H1 (cell line): Measurements from ENCODE around the gene BNC2. TPM values are rescaled to one million over a fixed set of nuclear protein-coding genes. Genes with fewer than 3 reads are reported as not detected.

Source experiments
- CTCF ChIA-PET: fragments of 300-600 bp; sonication (Branson Sonifier 250); formaldehyde crosslinking; loops from one replicate; lab custom pipeline; 2021; ENCODE audit not compliant: partially characterized antibody; lab: Charles Lee
- POLR2A ChIA-PET: fragments of 300-600 bp; sonication (Branson Sonifier 250); formaldehyde crosslinking; loops from one replicate; lab custom pipeline; 2021; ENCODE audit warnings: inconsistent platforms; ENCODE audit not compliant: partially characterized antibody; lab: Charles Lee
- DNase-seq, 2 experiments: peaks; one replicate each; pipeline versions ENCODE4 v3.0.0 to v3.0.0-alpha.2; 2010 to 2022; ENCODE audit warnings: low spot score in 2 of 2, low read depth in 1 of 2, mixed read lengths in 1 of 2
- FAIRE-seq: peaks from 2 replicates; lab custom pipeline; 2011; peaks lifted over from hg19 to GRCh38; lab: Jason Lieb, UNC
- H2AFZ ChIP-seq: 2 replicates; pipeline ENCODE4 v1.8.1; 2012; ENCODE audit warnings: low read length, inconsistent platforms
- H2AK5ac ChIP-seq: 2 replicates; pipeline ENCODE4 v1.6.1; 2013; ENCODE audit warnings: low read depth, low read length
- H2BK120ac ChIP-seq: replicated peaks from 2 replicates; pipeline ENCODE3; 2013; ENCODE audit warnings: low read depth, low read length, inconsistent platforms
- H2BK12ac ChIP-seq: 2 replicates; pipeline ENCODE4 v1.6.1; 2013; ENCODE audit warnings: low read depth, low read length
- H2BK15ac ChIP-seq: 2 replicates; pipeline ENCODE4 v1.6.1; 2013; ENCODE audit warnings: low read length
- H2BK20ac ChIP-seq: 2 replicates; pipeline ENCODE4 v1.6.1; 2013; ENCODE audit warnings: low read length
- H2BK5ac ChIP-seq: 2 replicates; pipeline ENCODE4 v1.6.1; 2013; ENCODE audit warnings: low read depth, low read length
- H3K14ac ChIP-seq: 2 replicates; pipeline ENCODE4 v1.6.1; 2013; ENCODE audit warnings: inconsistent platforms; ENCODE audit not compliant: insufficient read length
- H3K18ac ChIP-seq: 2 replicates; pipeline ENCODE4 v1.6.1; 2013; ENCODE audit warnings: low read length; ENCODE audit errors: extremely low read depth
- H3K23ac ChIP-seq: 2 replicates; pipeline ENCODE4 v1.6.1; 2013; ENCODE audit warnings: inconsistent platforms; ENCODE audit not compliant: insufficient read length
- H3K23me2 ChIP-seq: 2 replicates; pipeline ENCODE4 v1.6.1; 2013; ENCODE audit warnings: low read depth, low read length
- H3K27ac ChIP-seq: 2 replicates; pipeline ENCODE4 v1.6.1; 2011; ENCODE audit warnings: low read depth, low read length, inconsistent platforms
- H3K27me3 ChIP-seq, 4 experiments: replicated peaks in 1 of 4; 1 replicate in 1 of 4; 2 replicates in 3 of 4; pipeline versions ENCODE4 v1.6.1 to v1.8.1; 2011 to 2013; ENCODE audit warnings: low read length in 3 of 4, mild to moderate bottlenecking in 3 of 4, inconsistent platforms in 2 of 4, mixed read lengths in 2 of 4, moderate library complexity in 1 of 4; ENCODE audit not compliant: control insufficient read depth in 3 of 4, insufficient read depth in 3 of 4; ENCODE audit errors: extremely low read depth in 1 of 4
- H3K36me3 ChIP-seq, 4 experiments: 2 replicates each; pipeline versions ENCODE4 v1.6.1 to v1.8.1; 2011 to 2013; ENCODE audit warnings: mild to moderate bottlenecking in 4 of 4, low read length in 3 of 4, moderate library complexity in 2 of 4, control low read depth in 1 of 4, inconsistent platforms in 1 of 4; ENCODE audit not compliant: insufficient read depth in 4 of 4, control insufficient read depth in 2 of 4
- H3K4ac ChIP-seq: replicated peaks from 2 replicates; pipeline ENCODE3; 2013; ENCODE audit warnings: low read length, low read depth, mixed read lengths, inconsistent platforms; ENCODE audit not compliant: insufficient read length
- H3K4me1 ChIP-seq, 4 experiments: replicated peaks in 1 of 4; 1 replicate in 1 of 4; 2 replicates in 3 of 4; pipeline versions ENCODE4 v1.6.1 to v1.8.1; 2011 to 2013; ENCODE audit warnings: low read length in 3 of 4, inconsistent platforms in 2 of 4, mixed read lengths in 1 of 4; ENCODE audit not compliant: insufficient read depth in 4 of 4, control insufficient read depth in 3 of 4
- H3K4me2 ChIP-seq, 2 experiments: 2 replicates each; pipeline versions ENCODE4 v1.6.1 to v1.8.1; 2011 to 2013; ENCODE audit warnings: low read depth in 2 of 2, low read length in 2 of 2, control low read depth in 1 of 2, inconsistent platforms in 1 of 2, mild to moderate bottlenecking in 1 of 2; ENCODE audit not compliant: insufficient read depth in 1 of 2
- H3K4me3 ChIP-seq, 4 experiments: fragments of 200-600, 300-600 bp in 1 of 4; sonication (generic), shearing (Covaris generic), sonication (Bioruptor Twin) in 1 of 4; 2 replicates each; pipeline versions ENCODE4 v1.5.1 to v1.8.1; 2011 to 2016; ENCODE audit warnings: low read length in 4 of 4, low read depth in 3 of 4, control low read depth in 2 of 4, inconsistent platforms in 2 of 4, mild to moderate bottlenecking in 2 of 4, mixed read lengths in 1 of 4, moderate library complexity in 1 of 4; ENCODE audit not compliant: insufficient read depth in 2 of 4; ENCODE audit errors: extremely low read depth in 1 of 4
- H3K56ac ChIP-seq: replicated peaks from 2 replicates; pipeline ENCODE3; 2013; ENCODE audit warnings: low read depth, mild to moderate bottlenecking, mixed read lengths, low read length, inconsistent platforms; ENCODE audit not compliant: insufficient read length
- H3K79me1 ChIP-seq: 2 replicates; pipeline ENCODE4 v1.6.1; 2013; ENCODE audit warnings: low read depth, low read length, control low read depth
- H3K79me2 ChIP-seq, 2 experiments: 2 replicates each; pipeline versions ENCODE4 v1.6.1 to v1.8.1; 2012 to 2013; ENCODE audit warnings: low read length in 2 of 2, mild to moderate bottlenecking in 2 of 2, inconsistent platforms in 1 of 2; ENCODE audit not compliant: insufficient read depth in 2 of 2, control insufficient read depth in 1 of 2
- H3K9ac ChIP-seq, 4 experiments: replicated peaks in 1 of 4; 1 replicate in 1 of 4; 2 replicates in 3 of 4; pipeline versions ENCODE4 v1.6.1 to v1.8.1; 2011 to 2013; ENCODE audit warnings: low read depth in 3 of 4, low read length in 3 of 4, control low read depth in 2 of 4, mild to moderate bottlenecking in 2 of 4, moderate library complexity in 2 of 4, inconsistent platforms in 1 of 4; ENCODE audit errors: extremely low read depth in 1 of 4
- H3K9me3 ChIP-seq, 2 experiments: 2 replicates each; pipeline versions ENCODE4 v1.6.1 to v1.8.1; 2012 to 2013; ENCODE audit warnings: mild to moderate bottlenecking in 2 of 2, moderate library complexity in 2 of 2, control low read depth in 1 of 2, inconsistent platforms in 1 of 2, low read depth in 1 of 2, low read length in 1 of 2, mixed read lengths in 1 of 2; ENCODE audit not compliant: insufficient read depth in 2 of 2
- H4K20me1 ChIP-seq, 2 experiments: replicated peaks in 1 of 2; 2 replicates each; pipeline versions ENCODE3 to v1.8.1; 2011 to 2013; ENCODE audit warnings: inconsistent platforms in 2 of 2, low read length in 2 of 2, mild to moderate bottlenecking in 1 of 2; ENCODE audit not compliant: insufficient read depth in 2 of 2, control insufficient read depth in 1 of 2
- H4K5ac ChIP-seq: 2 replicates; pipeline ENCODE4 v1.6.1; 2013; ENCODE audit warnings: low read length, low read depth, mixed read lengths, inconsistent platforms; ENCODE audit not compliant: insufficient read length
- H4K8ac ChIP-seq: 2 replicates; pipeline ENCODE4 v1.8.0; 2013; ENCODE audit warnings: mild to moderate bottlenecking, moderate library complexity, low read length, inconsistent platforms; ENCODE audit not compliant: insufficient read depth; ENCODE audit errors: extremely low read depth
- H4K91ac ChIP-seq: replicated peaks from 2 replicates; pipeline ENCODE3; 2013; ENCODE audit warnings: low read length, mixed read lengths, inconsistent platforms; ENCODE audit not compliant: insufficient read length
- ATF3 ChIP-seq: IDR thresholded peaks from 2 replicates; pipeline ENCODE4 v1.6.1; 2011; ENCODE audit warnings: low read depth, mild to moderate bottlenecking, low read length; ENCODE audit not compliant: insufficient read depth
- CBX8 ChIP-seq: fragments of 300-800, 300-1000 bp; sonication (generic); IDR thresholded peaks from 2 replicates; pipeline ENCODE4 v1.7.1; 2016; ENCODE audit warnings: low read depth, low read length, borderline replicate concordance
- E2F6 ChIP-seq: IDR thresholded peaks from 2 replicates; pipeline ENCODE4 v1.6.1; 2012; ENCODE audit warnings: inconsistent platforms
- HDAC2 ChIP-seq, 2 experiments: fragments of 300-600 bp in 1 of 2; sonication (generic) in 1 of 2; IDR thresholded peaks; 2 replicates each; pipeline ENCODE4 v1.6.1; 2011 to 2012; ENCODE audit warnings: low read depth in 2 of 2, low read length in 2 of 2, mild to moderate bottlenecking in 2 of 2, moderate library complexity in 2 of 2, borderline replicate concordance in 1 of 2, inconsistent platforms in 1 of 2
- KDM5A ChIP-seq: fragments of 200-600 bp; IDR thresholded peaks from 2 replicates; pipeline ENCODE4 v1.7.1; 2012; ENCODE audit warnings: mild to moderate bottlenecking, low read length, inconsistent platforms, mixed read lengths
- MAX ChIP-seq: IDR thresholded peaks from 2 replicates; pipeline ENCODE4 v1.6.1; 2012; ENCODE audit warnings: inconsistent platforms
- NRF1 ChIP-seq: IDR thresholded peaks from 2 replicates; pipeline ENCODE4 v1.6.1; 2011; ENCODE audit warnings: mild to moderate bottlenecking, low read depth, low read length, improper control_type of control experiment
- SAP30 ChIP-seq: fragments of 300-600 bp; sonication (generic); IDR thresholded peaks from 2 replicates; pipeline ENCODE4 v1.7.1; 2012; ENCODE audit warnings: low read length, moderate library complexity, mild to moderate bottlenecking, inconsistent platforms; ENCODE audit not compliant: insufficient read depth, insufficient replicate concordance
- SIN3A ChIP-seq, 2 experiments: IDR thresholded peaks in 1 of 2; conservative IDR thresholded peaks in 1 of 2; 2 replicates each; pipeline ENCODE4 v1.6.1; 2011 to 2012; ENCODE audit warnings: low read length in 2 of 2, improper control_type of control experiment in 1 of 2, low read depth in 1 of 2, mild to moderate bottlenecking in 1 of 2
- TAF1 ChIP-seq: IDR thresholded peaks from 2 replicates; pipeline ENCODE4 v1.6.1; 2011; ENCODE audit warnings: mild to moderate bottlenecking, low read depth, low read length
- YY1 ChIP-seq: IDR thresholded peaks from 2 replicates; pipeline ENCODE4 v1.6.1; 2011; ENCODE audit warnings: low read depth, mild to moderate bottlenecking, low read length
- WGBS, 2 experiments: shearing (Covaris generic) in 1 of 2; methylation state at CpG; one replicate each; pipeline versions ENCODE4 v1.1.6 to v1.1.7; 2013 to 2015; ENCODE audit warnings: low lambda C conversion rate in 2 of 2, mixed read lengths in 2 of 2, inconsistent platforms in 1 of 2, low coverage in 1 of 2, missing lambda C conversion rate in 1 of 2; ENCODE audit not compliant: insufficient replicate concordance in 2 of 2, insufficient coverage in 1 of 2, insufficient read length in 1 of 2; ENCODE audit errors: extremely low coverage in 1 of 2, missing lambda C conversion rate in 1 of 2; 5-methylcytosine and 5-hydroxymethylcytosine counted together
- polyA plus RNA-seq, 7 experiments: library from polyadenylated mRNA; depleted of rRNA in 3 of 7; stranded (reverse) in 5 of 7; unstranded in 2 of 7; fragments of >200 nt in 5 of 7; fragments of 200-250 nt in 2 of 7; gene quantifications; 1 replicate in 5 of 7; 2 replicates in 1 of 7; 4 replicates in 1 of 7; pipeline versions ENCODE4 v1.2.1 to v1.2.3, GENCODE V29; 2011 to 2013; ENCODE audit warnings: missing spikeins in 2 of 7, mixed read lengths in 2 of 7
- total RNA-seq: library from RNA; stranded (reverse); fragmentation: NEBNext Ultra II Directional; extraction: Animal tissue kit (Norgen Biotek cat#: 25700); gene quantifications from 2 replicates; pipeline ENCODE4 v1.2.1, GENCODE V29; 2021

BNC2 gene
- total and polyA plus RNA-seq, 2 of the 8 experiments (the other 6 are each of a cell fraction or from before 2014, with no cell fraction given): 16.0 to 26.8 TPM

- no peak overlapping the region for H2BK5ac ChIP-seq
- H2BK12ac ChIP-seq: no peak overlapping the region
- H3K4me3 ChIP-seq: no peak overlapping the region
- H3K4ac ChIP-seq: no peak overlapping the region
- no peak overlapping the region for H3K27ac ChIP-seq
- H3K9ac ChIP-seq: no peak overlapping the region
- no peak overlapping the region for H3K23ac ChIP-seq
- H3K56ac ChIP-seq: no peak overlapping the region
- H3K9me3 ChIP-seq: no peaks in the 10 kb centered on the region
- no peaks in the 10 kb centered on the region for H3K79me1 ChIP-seq
- H3K79me2 ChIP-seq: peaks cover 0 to 14% of the 10 kb centered on the region in 2 experiments; a peak in 1 of 4 replicates
- H3K14ac ChIP-seq: no peak overlapping the region
- H3K36me3 ChIP-seq: no peaks in the 10 kb centered on the region
- H2BK120ac ChIP-seq: no peak overlapping the region
- peaks cover 2 to 32% (median 24%) of the 10 kb centered on the region in 4 experiments; a peak in 6 of 7 replicates for H3K4me1 ChIP-seq
- H4K20me1 ChIP-seq: no peaks in the 10 kb centered on the region
- no peak overlapping the region for H2BK20ac ChIP-seq
- no peak overlapping the region for H4K5ac ChIP-seq
- H3K4me2 ChIP-seq: no peak overlapping the region
- no peak overlapping the region for H2AK5ac ChIP-seq
- no peaks in the 10 kb centered on the region for H3K23me2 ChIP-seq
- no peak overlapping the region for H3K18ac ChIP-seq
- FAIRE-seq (no peak), DNase-seq (no peak)
- 81% methylated on average over 9 of the region's 9 CpGs; no CpG with 5 or more reads in 1 of the 2 experiments for WGBS, 2 experiments
- POLR2A ChIA-PET: interaction anchor here (1.0 kb wide), 1 partner anchor 11 kb away, joined by 3 read pairs; no protein-coding TSS in a partner anchor
- no peak overlapping the region for H2AFZ ChIP-seq
- no peak overlapping the region for H2BK15ac ChIP-seq
- H4K8ac ChIP-seq: no peak overlapping the region
- no peak overlapping the region for H4K91ac ChIP-seq
- no peaks in the 10 kb centered on the region for H3K27me3 ChIP-seq
- CTCF ChIA-PET: interaction anchor here (0.7 to 1.0 kb wide), 2 partner anchors 10 to 838 kb away, joined by 3 read pairs; no protein-coding TSS in a partner anchor
- TF ChIP-seq HDAC2 (IDR thresholded peaks at IDR 0.05; ENCODE audit: borderline replicate concordance in 1 of 2, low read depth in 2 of 2, low read length in 2 of 2) (no peak), TAF1 (no peak), NRF1 (no peak), YY1 (no peak), KDM5A (no peak), SAP30 (no peak), MAX (no peak), SIN3A (conservative IDR thresholded peaks at IDR 0.05 in 1 of 2, IDR thresholded peaks at IDR 0.05 in 1 of 2; ENCODE audit: low read depth in 1 of 2, low read length in 2 of 2) (no peak), ATF3 (no peak), E2F6 (no peak), CBX8 (no peak)
Measured at GRCh38 chr9:16625161-16625631, 245.3 kb downstream of the BNC2 start.
